B cell (primary cell): ENCODE measurements around the gene ELMO1. TPM values are rescaled to one million over a fixed set of nuclear protein-coding genes. Genes with fewer than 3 reads are reported as not detected.

Source experiments
- ATAC-seq: fragments of 200-7000 bp; cut with Tn5 transposase; one replicate; pipeline ENCODE4 v1.10.0; 2021; ENCODE audit warnings: low read depth, mild to moderate bottlenecking, moderate number of reproducible peaks, moderate library complexity
- CTCF ChIA-PET: fragments of 350-600 bp; sonication (Branson Sonifier 250); formaldehyde crosslinking; loops from one replicate; lab custom pipeline; 2021; ENCODE audit warnings: antibody characterized with exemption, inconsistent platforms; lab: Charles Lee
- POLR2A ChIA-PET: fragments of 350-600 bp; sonication (Branson Sonifier 250); formaldehyde crosslinking; loops from one replicate; lab custom pipeline; 2021; ENCODE audit warnings: antibody characterized with exemption; lab: Charles Lee
- DNase-seq: peaks from one replicate; pipeline ENCODE4 v3.0.0; 2013
- H2AFZ ChIP-seq: 2 replicates; pipeline ENCODE4 v1.6.1; 2012; ENCODE audit warnings: mild to moderate bottlenecking, low read depth, low read length; ENCODE audit not compliant: insufficient read depth, poor library complexity, severe bottlenecking
- H3K27ac ChIP-seq, 2 donors: 1 replicate in 1 of 2; 2 replicates in 1 of 2; pipeline ENCODE4 v1.5.1; 2012 to 2013; ENCODE audit warnings: low read length in 2 of 2, mild to moderate bottlenecking in 2 of 2, moderate library complexity in 1 of 2
- H3K27me3 ChIP-seq, 4 experiments: fragments of 200-600 bp in 1 of 4; sonication (generic) in 1 of 4; replicated peaks in 1 of 4; 1 replicate in 2 of 4; 2 replicates in 2 of 4; pipeline versions ENCODE4 v1.6.1 to v1.7.0; 2013 to 2016; ENCODE audit warnings: low read length in 3 of 4, mild to moderate bottlenecking in 2 of 4, mixed read lengths in 1 of 4, moderate library complexity in 1 of 4; ENCODE audit not compliant: insufficient read depth in 4 of 4, control insufficient read depth in 3 of 4; ENCODE audit errors: control extremely low read depth in 1 of 4
- H3K36me3 ChIP-seq, 2 experiments: replicated peaks in 1 of 2; 1 replicate in 1 of 2; 2 replicates in 1 of 2; pipeline versions ENCODE4 v1.6.1 to v1.7.1; 2013; ENCODE audit warnings: low read length in 1 of 2; ENCODE audit not compliant: insufficient read depth in 2 of 2, control insufficient read depth in 1 of 2; ENCODE audit errors: control extremely low read depth in 1 of 2, extremely low read depth in 1 of 2
- H3K4me1 ChIP-seq, 2 donors: fragments of 200-600 bp in 1 of 2; sonication (generic) in 1 of 2; 1 replicate in 1 of 2; 2 replicates in 1 of 2; pipeline versions ENCODE4 v1.5.1 to v1.6.1; 2013 to 2017; ENCODE audit warnings: low read length in 2 of 2; ENCODE audit not compliant: control insufficient read depth in 2 of 2, insufficient read depth in 2 of 2
- H3K4me2 ChIP-seq: replicated peaks from 2 replicates; pipeline ENCODE3; 2012; ENCODE audit warnings: mild to moderate bottlenecking, low read depth, low read length; ENCODE audit not compliant: poor library complexity, severe bottlenecking
- H3K4me3 ChIP-seq, 5 experiments: fragments of 200-600 bp in 1 of 5; sonication (generic) in 1 of 5; 1 replicate in 3 of 5; 2 replicates in 2 of 5; pipeline versions ENCODE4 v1.5.1 to v1.7.0; 2011 to 2016; ENCODE audit warnings: low read length in 4 of 5, mild to moderate bottlenecking in 4 of 5, low read depth in 2 of 5, control low read depth in 1 of 5, moderate library complexity in 1 of 5; ENCODE audit not compliant: insufficient read depth in 1 of 5; ENCODE audit errors: control extremely low read depth in 1 of 5, extremely low read depth in 1 of 5
- H3K79me2 ChIP-seq: fragments of 200-600 bp; sonication (generic); one replicate; pipeline ENCODE4 v1.6.0; 2016; ENCODE audit warnings: low read length; ENCODE audit not compliant: control insufficient read depth, insufficient read depth
- H3K9ac ChIP-seq: fragments of 200-600 bp; sonication (generic); 2 replicates; pipeline ENCODE4 v1.6.1; 2017; ENCODE audit warnings: mild to moderate bottlenecking, low read length, moderate library complexity
- H3K9me3 ChIP-seq, 3 donors: one replicate each; pipeline versions ENCODE4 v1.6.1 to v1.7.1; 2013; ENCODE audit warnings: low read length in 2 of 3; ENCODE audit not compliant: control insufficient read depth in 2 of 3, insufficient read depth in 1 of 3; ENCODE audit errors: control extremely low read depth in 1 of 3
- H4K20me1 ChIP-seq: 2 replicates; pipeline ENCODE4 v1.6.0; 2012; ENCODE audit warnings: mild to moderate bottlenecking, low read length; ENCODE audit not compliant: insufficient read depth, control insufficient read depth, poor library complexity, severe bottlenecking
- H3K27ac Mint-ChIP-seq: one replicate; pipeline ENCODE4 v1.8.0; 2021; ENCODE audit warnings: mixed read lengths
- H3K27me3 Mint-ChIP-seq: one replicate; pipeline ENCODE4 v1.8.0; 2021; ENCODE audit warnings: mixed read lengths
- H3K4me1 Mint-ChIP-seq: one replicate; pipeline ENCODE4 v1.8.0; 2021; ENCODE audit warnings: mixed read lengths
- H3K4me3 Mint-ChIP-seq: one replicate; pipeline ENCODE4 v1.8.0; 2021; ENCODE audit warnings: mixed read lengths
- H3K9me3 Mint-ChIP-seq: one replicate; pipeline ENCODE4 v1.8.0; 2022; ENCODE audit warnings: mixed read lengths; ENCODE audit not compliant: insufficient read depth
- CTCF ChIP-seq: fragments of 200-600 bp; IDR thresholded peaks from one replicate; pipeline ENCODE4 v1.8.0; 2022; ENCODE audit warnings: antibody characterized with exemption, mild to moderate bottlenecking
- EZH2 ChIP-seq: IDR thresholded peaks from 2 replicates; pipeline ENCODE4 v1.6.1; 2012; ENCODE audit warnings: borderline replicate concordance, low read depth, mild to moderate bottlenecking, moderate library complexity, low read length; ENCODE audit not compliant: insufficient read depth, poor library complexity, severe bottlenecking
- WGBS: methylation state at CpG from one replicate; pipeline ENCODE4 v1.1.5; 2013; ENCODE audit warnings: missing lambda C conversion rate; ENCODE audit not compliant: insufficient coverage; 5-methylcytosine and 5-hydroxymethylcytosine counted together
- intact Hi-C: fragments of 100-400 bp; cut with micrococcal nuclease; formaldehyde crosslinking; loops from one replicate; pipeline ENCODE4 v1.10.0; 2022
- polyA plus RNA-seq: library from polyadenylated mRNA; depleted of rRNA; stranded (reverse); fragments of >200 nt; gene quantifications from 2 replicates; pipeline ENCODE4 v1.2.3, GENCODE V29; 2012
- total RNA-seq, 2 donors: library from RNA; stranded (reverse); fragments of 120-200 nt in 1 of 2; gene quantifications; 1 replicate in 1 of 2; 2 replicates in 1 of 2; pipeline versions ENCODE4 v1.2.3 to v1.2.4, GENCODE V29; 2013 to 2022

ELMO1 gene
- total and polyA plus RNA-seq, 2 donors (not counting 1 experiment from before 2014, with no cell fraction given) = 44.7 to 177 TPM

- Histone ChIP-seq H3K79me2 (no peaks in the 10 kb centered on the region), H3K9ac (no peak overlapping the region), H3K27ac (no peak overlapping the region), H3K27me3 (no peaks in the 10 kb centered on the region), H3K4me3 (no peak overlapping the region), H3K36me3 (peaks cover 0 to 5% of the 10 kb centered on the region in 2 experiments), H4K20me1 (peaks cover 7% of the 10 kb centered on the region), H3K4me1 (peaks cover 6 to 7% of the 10 kb centered on the region in 2 donors), H3K9me3 (peaks cover 0 to 20% (median 13%) of the 10 kb centered on the region in 3 donors), H3K4me2 (no peak overlapping the region), H2AFZ (no peak overlapping the region)
- WGBS = 100% methylated on average over 2 of the region's 8 CpGs
- no peaks in the 10 kb centered on the region for H3K27me3 Mint-ChIP-seq
- intact Hi-C loops = no loop called here
- DNase-seq (no peak), ATAC-seq (no peak)
- peaks cover 11% of the 10 kb centered on the region for H3K4me1 Mint-ChIP-seq
- POLR2A ChIA-PET = no interaction called here
- H3K27ac Mint-ChIP-seq = no peak overlapping the region
- CTCF ChIA-PET = interaction anchor here (0.7 kb wide), 1 partner anchor 22 kb away, joined by 3 read pairs; no protein-coding TSS in a partner anchor
- TF ChIP-seq CTCF (no peak), EZH2 (no peak)
- no peak overlapping the region for H3K4me3 Mint-ChIP-seq
- H3K9me3 Mint-ChIP-seq = peaks cover 8% of the 10 kb centered on the region
Observed at GRCh38 chr7:37041461-37041860, 407.2 kb downstream of the ELMO1 start.

GRCh38 chr7:37040330-37040729, 408.3 kb downstream of the ELMO1 start:
- peaks cover 0 to 20% (median 13%) of the 10 kb centered on the region in 3 donors for H3K9me3 ChIP-seq
- peaks cover 0 to 5% of the 10 kb centered on the region in 2 experiments for H3K36me3 ChIP-seq
- H4K20me1 ChIP-seq = peaks cover 7% of the 10 kb centered on the region
- DNase-seq (no peak), ATAC-seq (no peak)
- no peak overlapping the region for H3K27ac ChIP-seq
- no peak overlapping the region for H3K4me2 ChIP-seq
- H3K4me1 Mint-ChIP-seq = peaks cover under 1% of the 10 kb centered on the region
- TF ChIP-seq CTCF = no peak
- TF ChIP-seq EZH2 = no peak
- H3K4me3 Mint-ChIP-seq = no peak overlapping the region
- H3K27me3 Mint-ChIP-seq = no peaks in the 10 kb centered on the region
- no peaks in the 10 kb centered on the region for H3K27me3 ChIP-seq
- no peak overlapping the region for H3K4me3 ChIP-seq
- H2AFZ ChIP-seq = no peak overlapping the region
- no peak overlapping the region for H3K9ac ChIP-seq
- intact Hi-C loops = no loop called here
- POLR2A ChIA-PET = no interaction called here
- no peaks in the 10 kb centered on the region for H3K4me1 ChIP-seq
- CTCF ChIA-PET = no interaction called here
- no peak overlapping the region for H3K27ac Mint-ChIP-seq
- no peaks in the 10 kb centered on the region for H3K79me2 ChIP-seq
- H3K9me3 Mint-ChIP-seq = peaks cover 8% of the 10 kb centered on the region
- WGBS = 100% methylated on average over 4 of the region's 4 CpGs
